Small intestine (tissue), 16 donors: Measurements from ENCODE around the gene OBI1. TPM values are rescaled to one million over a fixed set of nuclear protein-coding genes. Genes with fewer than 3 reads are reported as not detected.
A peak's percentile ranks its signal among the peaks of the same experiment; 100 is the strongest.

Experiments
- DNase-seq, 2 donors: peaks; one replicate each; pipeline versions ENCODE4 v3.0.0 to v3.0.0-alpha.2; 2013
- FAIRE-seq: peaks from 2 replicates; lab custom pipeline; 2012; peaks lifted over from hg19 to GRCh38; lab: Jason Lieb, UNC
- H3K27ac ChIP-seq, 3 donors: one replicate each; pipeline ENCODE4 v1.5.1; 2013; ENCODE audit warnings: low read length in 2 of 3, mild to moderate bottlenecking in 2 of 3, control low read depth in 1 of 3, inconsistent platforms in 1 of 3, low read depth in 1 of 3, moderate library complexity in 1 of 3
- H3K27me3 ChIP-seq, 3 donors: one replicate each; pipeline ENCODE4 v1.6.1; 2013; ENCODE audit warnings: low read length in 3 of 3, inconsistent platforms in 1 of 3; ENCODE audit not compliant: control insufficient read depth in 3 of 3, insufficient read depth in 3 of 3
- H3K36me3 ChIP-seq, 3 donors: one replicate each; pipeline ENCODE4 v1.6.1; 2013; ENCODE audit warnings: low read length in 3 of 3, inconsistent platforms in 1 of 3, low read depth in 1 of 3, mild to moderate bottlenecking in 1 of 3, moderate library complexity in 1 of 3; ENCODE audit not compliant: control insufficient read depth in 3 of 3, insufficient read depth in 2 of 3
- H3K4me1 ChIP-seq, 3 donors: one replicate each; pipeline ENCODE4 v1.6.1; 2013; ENCODE audit warnings: low read length in 2 of 3, inconsistent platforms in 1 of 3, low read depth in 1 of 3, mild to moderate bottlenecking in 1 of 3, moderate library complexity in 1 of 3; ENCODE audit not compliant: control insufficient read depth in 3 of 3, insufficient read depth in 2 of 3
- H3K4me3 ChIP-seq, 3 donors: one replicate each; pipeline ENCODE4 v1.5.1; 2013; ENCODE audit warnings: low read length in 3 of 3, control low read depth in 1 of 3, inconsistent platforms in 1 of 3, low read depth in 1 of 3, mild to moderate bottlenecking in 1 of 3, moderate library complexity in 1 of 3
- H3K9me3 ChIP-seq, 2 donors: one replicate each; pipeline ENCODE4 v1.6.1; 2013; ENCODE audit warnings: low read depth in 1 of 2, low read length in 1 of 2; ENCODE audit not compliant: control insufficient read depth in 2 of 2, insufficient read depth in 1 of 2
- WGBS, 3 donors: extraction: QIAGEN DNeasy Blood & Tissue Kit; methylation state at CpG; one replicate each; pipeline ENCODE4 v1.1.7; 2013; 5-methylcytosine and 5-hydroxymethylcytosine counted together
- long read RNA-seq, 10 donors: transcript quantifications; one replicate each; lab custom pipeline, GENCODE V29; 2026
- polyA plus RNA-seq, 4 donors: library from polyadenylated mRNA; stranded (reverse) in 3 of 4; unstranded in 1 of 4; fragments of 200-250 nt in 3 of 4; fragments of 120-200 nt in 1 of 4; gene quantifications; one replicate each; pipeline versions ENCODE4 v1.2.1 to v1.2.3, GENCODE V29; 2013
- donor health status: healthy with polysubstance abuse.
- donor health status: control.
- donor health status: control.
- donor health status: Bipolar disorder and iron deficiency.
- donor health status: healthy.

The OBI1 gene
- polyA plus RNA-seq, result 10 to 100 TPM in 1 of 4 donors, 1 to 10 TPM in 3; 2.2 to 15.3 (median 4.0) TPM
- long read RNA-seq, donor 1, result 0 reads
- long read RNA-seq, donor 2, partial matches to known transcripts, result 0 of 3 reads
- long read RNA-seq, donor 2, other reads (novel, unspliced or antisense), result 0 of 3 reads
- long read RNA-seq, donor 3, partial matches to known transcripts, result 5 of 7 reads
- long read RNA-seq, donor 3, other reads (novel, unspliced or antisense), result 0 of 7 reads
- long read RNA-seq, donor 4, result 0 reads
- long read RNA-seq, donor 5, partial matches to known transcripts, result 0 of 1 reads
- long read RNA-seq, donor 5, other reads (novel, unspliced or antisense), result 0 of 1 reads
- long read RNA-seq, donor 6, partial matches to known transcripts, result 0 of 3 reads
- long read RNA-seq, donor 6, other reads (novel, unspliced or antisense), result 0 of 3 reads
- long read RNA-seq, donor 7, result 0 reads
- long read RNA-seq, donor 8, result 0 reads
- long read RNA-seq, donor 9, partial matches to known transcripts, result 0 of 3 reads
- long read RNA-seq, donor 9, other reads (novel, unspliced or antisense), result 0 of 3 reads
- long read RNA-seq, donor 10, transcript RNF219-201 (6 exons, 3,529 nt), result major isoform, 7 of 7 reads
- long read RNA-seq, donor 10, partial matches to known transcripts, result 0 of 7 reads
- long read RNA-seq, donor 10, other reads (novel, unspliced or antisense), result 0 of 7 reads

DNA sequence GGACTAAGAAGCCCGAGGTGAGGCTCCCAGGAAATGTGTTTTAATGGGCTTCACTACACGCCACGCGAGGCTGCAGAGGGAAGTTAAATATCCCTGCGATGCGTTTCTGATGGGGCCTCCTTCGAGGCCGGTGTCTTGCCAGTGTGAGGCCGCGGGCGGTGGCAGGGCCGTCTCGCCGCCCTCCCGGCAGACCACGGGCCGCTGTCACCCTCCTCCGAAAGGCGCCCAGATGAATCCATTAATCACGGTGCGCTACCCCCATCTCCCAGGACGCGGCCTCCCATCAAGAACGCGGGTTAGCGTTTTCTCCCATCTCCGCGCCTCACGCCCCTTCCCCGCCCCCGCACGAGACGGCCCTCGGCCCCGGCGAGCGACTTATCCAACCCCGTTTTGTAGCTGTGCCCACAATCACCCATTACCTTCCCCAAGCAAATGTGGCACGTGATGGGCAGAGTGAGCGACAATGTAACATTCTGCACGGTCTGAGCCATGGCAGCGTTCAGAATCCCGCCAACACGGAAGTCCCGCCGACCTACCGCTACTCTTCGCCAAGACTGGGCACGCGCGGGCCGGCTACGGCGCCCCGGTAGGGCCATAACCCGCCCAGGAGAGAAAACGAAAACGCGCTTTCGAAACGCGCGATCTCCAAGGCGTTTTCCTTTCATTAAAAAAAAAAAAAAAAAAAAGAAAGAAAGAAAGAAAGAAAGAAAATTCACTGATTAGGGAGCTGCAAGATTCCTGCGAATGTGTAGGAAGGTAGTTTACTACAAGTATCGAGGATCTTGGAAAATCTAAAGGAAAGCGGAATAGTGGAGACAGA, at the start of gene OBI1:
Gene OBI1 (minus strand): TSS at position 526 of the 820 bp plus-strand sequence. CDS start 35 bp downstream, at position 491.
- Histone ChIP-seq H3K9me3 (no peaks in the 10 kb centered on the region), H3K36me3 (peaks cover 0 to 4% (median 0%) of the 10 kb centered on the region in 3 donors), H3K4me3 (peak within 1 kb of the TSS; percentile 64 to 89 (median 84)), H3K27me3 (peaks cover 0 to 8% (median 0%) of the 10 kb centered on the region in 3 donors), H3K27ac (peak within 1 kb of the TSS; percentile 62 to 76 (median 75)), H3K4me1 (peaks cover 4 to 7% (median 6%) of the 10 kb centered on the region in 3 donors)
- FAIRE-seq (no peak), DNase-seq (peak; percentile 88 to 96)
- WGBS, 3 donors, result 0 to 1% (median 1%) methylated on average over 66 to 67 of the region's 67 CpGs

GRCh38 chr13:78701383-78701782, 42.4 kb upstream of the OBI1 start:
- Histone ChIP-seq H3K4me1 (no peaks in the 10 kb centered on the region), H3K27me3 (no peaks in the 10 kb centered on the region), H3K4me3 (no peak overlapping the region), H3K27ac (no peak overlapping the region), H3K9me3 (no peaks in the 10 kb centered on the region), H3K36me3 (no peaks in the 10 kb centered on the region)
- FAIRE-seq (no peak), DNase-seq (no peak)
- 26 to 38% (median 33%) methylated on average over 1 of the region's 1 CpG for WGBS, 3 donors

GRCh38 chr13:78700121-78700910, 41.4 kb upstream of the OBI1 start:
- FAIRE-seq, result no peak

DNA sequence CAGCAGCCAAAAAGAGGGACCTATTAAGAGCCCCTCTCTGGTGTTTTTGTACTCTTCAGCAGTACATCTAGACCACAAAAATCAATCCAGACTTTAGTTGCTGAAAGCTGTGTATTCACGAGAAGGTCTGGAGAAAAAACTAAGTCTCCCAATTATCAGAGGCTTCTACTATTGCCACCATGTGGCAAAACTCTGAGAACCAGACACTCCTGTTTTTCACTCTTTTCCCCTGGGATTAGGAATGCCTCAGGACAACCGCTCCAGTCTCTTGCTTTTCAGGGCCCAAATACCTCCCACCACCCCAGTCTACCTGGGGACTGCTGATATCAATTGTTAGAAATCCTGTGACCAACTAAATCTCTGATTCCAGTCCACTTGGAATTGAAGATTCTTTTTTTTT, 30.1 kb upstream of the OBI1 start:
- no peaks in the 10 kb centered on the region for H3K9me3 ChIP-seq
- FAIRE-seq (no peak), DNase-seq (peak; percentile 2 to 24)
- no peak overlapping the region for H3K4me3 ChIP-seq
- H3K27ac ChIP-seq, result no peak overlapping the region
- H3K4me1 ChIP-seq, result no peaks in the 10 kb centered on the region
- 31 to 39% (median 32%) methylated on average over 2 of the region's 2 CpGs for WGBS, 3 donors
- H3K36me3 ChIP-seq, result no peaks in the 10 kb centered on the region
- H3K27me3 ChIP-seq, result peaks cover 0 to 6% (median 0%) of the 10 kb centered on the region in 3 donors

More at GRCh38 chr13:78700121-78700910, 41.4 kb upstream of the OBI1 start:
- Histone ChIP-seq H3K4me3 (no peak overlapping the region), H3K36me3 (no peaks in the 10 kb centered on the region), H3K27ac (no peak overlapping the region), H3K27me3 (no peaks in the 10 kb centered on the region), H3K4me1 (no peaks in the 10 kb centered on the region), H3K9me3 (no peaks in the 10 kb centered on the region)
- WGBS, 3 donors, result 34 to 42% (median 41%) methylated on average over 3 of the region's 3 CpGs
- no peak for DNase-seq

- no peaks in the 10 kb centered on the region for H3K9me3 ChIP-seq
- no peak for FAIRE-seq
- WGBS, 3 donors, result 87 to 96% (median 88%) methylated on average over 4 of the region's 4 CpGs
- H3K4me1 ChIP-seq, result no peaks in the 10 kb centered on the region
- no peaks in the 10 kb centered on the region for H3K36me3 ChIP-seq
- no peak for DNase-seq
- no peak overlapping the region for H3K27ac ChIP-seq
- no peak overlapping the region for H3K4me3 ChIP-seq
- H3K27me3 ChIP-seq, result peaks cover 0 to 9% (median 2%) of the 10 kb centered on the region in 3 donors
Measured at GRCh38 chr13:78686461-78686860, 27.5 kb upstream of the OBI1 start.

DNA sequence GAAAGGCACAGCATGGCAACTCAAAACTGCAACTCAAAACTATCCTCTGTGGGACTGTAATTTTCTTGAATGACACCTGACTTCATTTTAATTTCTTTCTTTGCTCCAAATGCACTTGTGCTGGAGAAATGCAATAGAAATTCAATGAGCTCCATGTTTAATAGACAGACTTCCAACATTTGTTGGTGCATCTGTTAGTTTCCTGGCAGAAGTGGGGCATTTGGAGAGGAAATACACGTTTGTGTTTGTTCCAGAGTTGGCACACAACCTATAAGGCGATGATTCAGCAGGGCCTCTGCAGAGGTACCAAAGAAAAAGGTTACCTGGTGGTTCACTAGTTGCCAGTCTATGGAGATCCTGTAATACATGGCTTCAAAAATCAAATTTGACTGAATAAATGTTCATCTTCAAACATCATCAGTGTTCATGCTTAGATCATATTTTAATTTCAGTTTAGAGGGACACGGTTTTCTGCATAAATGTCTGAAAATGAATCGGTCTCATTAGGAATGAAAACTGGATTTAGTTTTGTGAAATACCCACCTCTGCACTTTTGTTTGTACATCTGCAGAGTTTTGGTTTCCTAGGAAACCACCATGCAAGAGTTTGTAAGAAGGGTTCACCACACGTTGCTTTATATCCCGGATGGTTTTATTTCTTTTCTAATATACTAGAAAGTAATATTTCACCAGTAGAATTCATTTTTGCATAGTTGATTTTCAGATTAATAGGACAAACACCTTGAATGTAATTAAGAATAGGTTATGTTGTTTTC, 21.8 kb upstream of the OBI1 start:
- WGBS, 3 donors, result 31 to 41% (median 32%) methylated on average over 6 of the region's 6 CpGs
- Histone ChIP-seq H3K27ac (no peak overlapping the region), H3K4me1 (no peaks in the 10 kb centered on the region), H3K36me3 (no peaks in the 10 kb centered on the region), H3K4me3 (no peak overlapping the region), H3K9me3 (no peaks in the 10 kb centered on the region), H3K27me3 (peaks cover 0 to 7% (median 2%) of the 10 kb centered on the region in 3 donors)
- FAIRE-seq, result no peak
- no peak for DNase-seq

DNA sequence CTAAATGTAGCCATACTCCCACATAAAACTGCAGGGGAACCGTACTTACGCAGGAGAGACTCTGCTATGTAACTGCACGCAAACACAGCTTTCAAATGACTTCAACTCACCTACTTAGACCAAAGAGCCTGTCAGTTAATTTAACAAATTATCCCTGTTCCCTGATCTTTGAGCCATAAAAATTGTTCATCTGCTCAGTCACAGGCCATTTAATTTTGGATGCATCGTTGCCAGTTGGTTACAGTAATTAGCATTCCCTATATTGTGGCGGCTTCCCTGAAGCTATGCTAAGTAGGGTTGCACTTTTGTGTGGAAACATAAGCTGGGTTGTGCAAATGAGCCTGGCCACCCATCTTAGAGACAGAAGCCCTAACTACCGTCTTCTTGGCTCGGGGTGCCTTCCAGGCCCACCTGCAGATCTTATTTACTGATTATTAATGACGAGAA, 21.2 kb upstream of the OBI1 start:
- H3K4me1 ChIP-seq, result no peaks in the 10 kb centered on the region
- H3K36me3 ChIP-seq, result no peaks in the 10 kb centered on the region
- no peak overlapping the region for H3K27ac ChIP-seq
- H3K27me3 ChIP-seq, result peaks cover 0 to 9% (median 3%) of the 10 kb centered on the region in 3 donors
- no peak for DNase-seq
- WGBS, 3 donors, result 67 to 75% (median 69%) methylated on average over 8 of the region's 8 CpGs
- H3K4me3 ChIP-seq, result no peak overlapping the region
- FAIRE-seq, result no peak
- no peaks in the 10 kb centered on the region for H3K9me3 ChIP-seq
